SW480 (cell line): ENCODE data around the gene DNAH14.
"Not testable (repeated sequence)": the region's sequence is repeated elsewhere in the genome, so short reads cannot be mapped to it uniquely, and the experiment has no call there.

ENCODE experiments used
- DNase-seq: peaks from one replicate; pipeline ENCODE4 v3.0.0-alpha.2; 2016; ENCODE audit warnings: low spot score

The DNAH14 gene

GRCh38 chr1:224996266-224996665 is 66.8 kb downstream of the DNAH14 start:
- no peak for DNase-seq

GRCh38 chr1:224998185-224998584 is 68.7 kb downstream of the DNAH14 start:
- DNase-seq: no peak

- DNase-seq: no peak
Observed at GRCh38 chr1:225004396-225004795, 74.9 kb downstream of the DNAH14 start.

- DNase-seq: not testable (repeated sequence)
Observed at GRCh38 chr1:225006352-225006751, 76.9 kb downstream of the DNAH14 start.

- not testable (repeated sequence) for DNase-seq
Observed at GRCh38 chr1:225008050-225008449, 78.6 kb downstream of the DNAH14 start.

- no peak for DNase-seq
Observed at GRCh38 chr1:225021037-225021436, 91.6 kb downstream of the DNAH14 start.

GRCh38 chr1:225026701-225027100 is 97.2 kb downstream of the DNAH14 start:
- DNase-seq: no peak

GRCh38 chr1:225036441-225036840 is 107.0 kb downstream of the DNAH14 start:
- not testable (repeated sequence) for DNase-seq

- DNase-seq: no peak
Observed at GRCh38 chr1:225042263-225042662, 112.8 kb downstream of the DNAH14 start.

GRCh38 chr1:225044258-225044657 is 114.8 kb downstream of the DNAH14 start:
- DNase-seq: no peak

- DNase-seq: no peak
Observed at GRCh38 chr1:225049594-225049993, 120.1 kb downstream of the DNAH14 start.

- DNase-seq: no peak
Observed at GRCh38 chr1:225063722-225064121, 134.2 kb downstream of the DNAH14 start.

GRCh38 chr1:225070972-225071371 is 141.5 kb downstream of the DNAH14 start:
- no peak for DNase-seq

GRCh38 chr1:225097175-225097574 is 167.7 kb downstream of the DNAH14 start:
- no peak for DNase-seq

GRCh38 chr1:225111000-225111399 is 181.5 kb downstream of the DNAH14 start:
- no peak for DNase-seq

- DNase-seq: no peak
Observed at GRCh38 chr1:225113265-225113664, 183.8 kb downstream of the DNAH14 start.

GRCh38 chr1:225114354-225114990 is 185.0 kb downstream of the DNAH14 start:
- no peak for DNase-seq

GRCh38 chr1:225119307-225119706 is 189.8 kb downstream of the DNAH14 start:
- DNase-seq: no peak

GRCh38 chr1:225121095-225121494 is 191.6 kb downstream of the DNAH14 start:
- DNase-seq: no peak

- DNase-seq: no peak
Observed at GRCh38 chr1:225131869-225132268, 202.4 kb downstream of the DNAH14 start.

- DNase-seq: no peak
Observed at GRCh38 chr1:225137976-225138375, 208.5 kb downstream of the DNAH14 start.

GRCh38 chr1:225143001-225143400 is 213.5 kb downstream of the DNAH14 start:
- no peak for DNase-seq

GRCh38 chr1:225146478-225146877 is 217.0 kb downstream of the DNAH14 start:
- DNase-seq: no peak

GRCh38 chr1:225147791-225148190 is 218.3 kb downstream of the DNAH14 start:
- not testable (repeated sequence) for DNase-seq
